EL (cell line): ENCODE measurements around the gene KCNK16.

Source experiments
- DNase-seq: peaks from one replicate; pipeline ENCODE4 v3.0.0-alpha.2; 2016

Gene KCNK16

GRCh38 chr6:39322306-39322850 lies at the start of gene KCNK16:
Gene KCNK16, minus strand, starts transcription at chr6:39322702. Its CDS starts 162 bp downstream, at chr6:39322540.
- no peak for DNase-seq

DNA sequence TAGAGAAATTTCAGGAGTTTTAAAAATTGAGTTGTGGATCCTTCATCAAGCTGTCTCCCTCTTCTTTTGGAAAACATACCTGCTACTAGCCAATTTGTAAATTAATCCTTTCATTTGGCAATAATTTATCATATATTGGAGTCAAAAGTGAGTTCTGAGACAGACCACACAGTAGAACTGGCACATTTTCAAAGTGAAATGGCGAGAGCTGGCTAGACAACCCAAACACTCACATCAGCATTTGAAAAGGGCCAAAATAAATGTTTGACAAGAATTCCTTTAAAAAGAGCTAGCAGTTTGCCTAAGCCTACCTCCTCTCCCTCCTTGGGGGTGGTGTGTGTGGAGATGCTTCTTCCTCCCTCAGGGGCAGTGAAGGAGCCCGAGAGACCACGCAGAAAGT lies 47.9 kb upstream of the KCNK16 start:
- DNase-seq = no peak

DNA sequence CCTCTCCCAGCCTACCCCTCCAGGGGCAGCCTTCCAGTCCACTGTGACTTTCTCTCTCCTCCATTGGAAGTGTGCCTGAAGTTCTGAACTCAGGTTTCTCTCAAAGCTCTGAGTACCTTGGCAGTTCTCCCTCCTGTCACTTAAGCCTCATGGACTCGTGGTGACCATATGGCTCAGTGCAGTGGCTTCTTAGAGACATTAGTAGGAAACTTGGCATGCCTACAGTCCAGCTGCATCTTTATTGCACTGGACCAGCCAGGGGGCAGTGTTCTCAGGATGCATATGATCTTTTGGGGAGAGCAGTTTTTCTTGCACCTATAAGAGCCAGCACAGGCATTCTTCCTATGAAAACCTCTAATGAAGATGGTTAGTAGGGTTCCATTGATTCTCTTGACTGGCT lies 47.5 kb upstream of the KCNK16 start:
- no peak for DNase-seq

DNA sequence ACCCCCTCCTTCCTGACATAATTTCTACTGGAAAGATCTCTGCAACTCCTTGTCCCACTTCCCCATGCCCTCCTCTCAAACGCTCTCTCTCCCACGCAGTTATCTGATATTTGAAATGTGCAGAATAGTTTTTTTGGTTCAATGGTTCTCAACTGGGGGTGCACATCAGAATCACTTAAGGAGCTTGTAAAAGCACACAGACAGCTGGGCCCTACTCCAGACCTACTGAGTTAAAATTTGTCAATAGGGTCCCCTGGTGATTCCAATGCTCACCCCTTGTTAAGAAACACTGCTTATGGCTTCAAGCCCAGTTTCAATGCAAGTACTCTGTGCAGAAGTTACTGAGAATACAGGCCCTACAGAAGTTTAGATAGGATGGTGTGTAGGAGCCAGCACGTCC lies 45.2 kb upstream of the KCNK16 start:
- no peak for DNase-seq

DNA sequence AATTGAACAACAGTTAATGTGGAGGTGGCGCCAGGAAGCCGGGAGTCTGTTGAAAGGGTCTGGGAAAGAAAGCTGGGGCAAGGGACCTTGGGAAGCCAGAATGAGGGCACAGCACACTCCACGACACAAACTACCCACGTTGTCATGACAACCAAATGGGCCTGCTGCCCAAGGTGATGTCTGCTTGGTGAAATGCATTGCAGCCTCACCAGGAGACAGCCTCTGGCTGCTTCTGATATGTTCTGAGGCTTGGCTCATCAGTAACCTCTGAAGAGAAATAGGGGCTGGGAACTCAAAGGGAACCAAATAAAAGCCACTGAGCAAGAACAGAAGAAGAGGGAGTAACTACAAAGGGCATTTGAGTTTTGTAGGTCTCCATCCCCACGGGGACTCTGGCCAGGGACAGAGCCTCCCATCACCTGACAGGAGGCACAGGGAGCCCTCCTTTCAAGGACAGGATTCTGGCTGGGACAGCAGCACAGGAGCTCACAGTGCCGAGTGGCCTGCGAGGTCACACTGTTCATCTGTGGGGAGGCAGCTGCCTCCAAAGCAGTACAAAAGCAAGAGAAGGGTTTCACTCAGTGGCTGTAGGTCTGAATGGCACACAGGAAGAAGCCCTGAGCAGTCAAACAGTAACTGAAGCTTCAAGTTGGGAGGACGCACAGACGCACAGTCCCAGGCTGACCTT lies 44.6 kb upstream of the KCNK16 start:
- no peak for DNase-seq

DNA sequence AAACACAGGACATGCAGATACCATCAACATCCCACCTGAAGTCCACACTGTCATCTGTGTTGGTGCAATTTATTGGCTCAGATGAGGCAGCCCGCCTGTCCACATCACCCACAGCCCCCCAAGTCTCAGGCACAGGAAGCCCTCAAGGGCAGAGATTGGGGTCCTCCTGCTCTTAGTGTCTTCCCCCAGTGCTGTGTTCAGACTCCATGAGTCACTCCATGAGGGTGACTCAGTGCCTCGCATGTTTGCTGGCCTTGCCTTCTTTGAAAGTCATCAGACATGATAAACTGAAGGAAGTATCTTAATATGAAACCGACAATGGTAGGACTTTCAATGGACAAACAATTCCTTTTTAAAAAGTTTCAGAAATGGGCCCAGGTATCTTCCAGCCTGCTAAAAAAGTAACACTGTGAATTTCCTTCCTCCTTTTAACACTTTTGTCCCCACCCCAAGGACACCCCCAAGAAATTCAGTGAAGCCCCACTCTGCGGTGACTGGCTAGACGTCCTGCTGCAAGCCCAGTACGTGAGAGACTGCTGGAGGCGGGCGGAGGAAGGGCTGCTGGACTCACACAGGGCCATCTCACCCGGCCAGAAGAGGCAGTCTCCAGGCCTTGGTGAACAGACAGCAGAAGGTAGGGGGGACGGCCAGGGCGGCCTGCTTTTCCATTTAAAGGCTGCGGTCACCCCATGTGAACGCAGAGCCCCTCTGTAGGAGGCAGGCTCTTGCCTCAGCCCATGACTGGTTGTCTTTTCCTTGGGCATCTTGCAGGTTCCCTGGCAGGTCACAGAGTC lies 43.0 kb upstream of the KCNK16 start:
- peak; percentile 66 for DNase-seq

DNA sequence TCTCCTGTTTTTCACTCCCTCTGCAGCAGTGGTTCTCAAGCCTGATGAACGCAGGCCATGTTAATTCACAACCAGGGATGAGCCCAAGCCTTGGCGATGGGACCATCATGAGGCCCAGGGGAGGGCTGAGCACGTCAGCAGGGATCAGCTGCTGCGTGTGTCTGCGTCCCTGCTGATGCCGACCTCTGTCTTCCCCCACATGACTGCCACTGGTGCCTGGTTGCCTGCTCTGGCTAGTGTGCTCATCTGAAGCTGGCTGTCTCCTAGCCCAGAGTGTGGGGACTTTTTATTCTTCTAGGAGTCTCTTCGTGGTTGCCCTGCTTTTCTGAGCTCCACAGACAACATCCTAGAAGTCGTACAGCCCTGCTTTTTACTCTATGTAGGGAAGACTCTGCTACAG lies 40.8 kb upstream of the KCNK16 start:
- no peak for DNase-seq

GRCh38 chr6:39362487-39362865 lies 40.0 kb upstream of the KCNK16 start:
- peak; percentile 33 for DNase-seq

DNA sequence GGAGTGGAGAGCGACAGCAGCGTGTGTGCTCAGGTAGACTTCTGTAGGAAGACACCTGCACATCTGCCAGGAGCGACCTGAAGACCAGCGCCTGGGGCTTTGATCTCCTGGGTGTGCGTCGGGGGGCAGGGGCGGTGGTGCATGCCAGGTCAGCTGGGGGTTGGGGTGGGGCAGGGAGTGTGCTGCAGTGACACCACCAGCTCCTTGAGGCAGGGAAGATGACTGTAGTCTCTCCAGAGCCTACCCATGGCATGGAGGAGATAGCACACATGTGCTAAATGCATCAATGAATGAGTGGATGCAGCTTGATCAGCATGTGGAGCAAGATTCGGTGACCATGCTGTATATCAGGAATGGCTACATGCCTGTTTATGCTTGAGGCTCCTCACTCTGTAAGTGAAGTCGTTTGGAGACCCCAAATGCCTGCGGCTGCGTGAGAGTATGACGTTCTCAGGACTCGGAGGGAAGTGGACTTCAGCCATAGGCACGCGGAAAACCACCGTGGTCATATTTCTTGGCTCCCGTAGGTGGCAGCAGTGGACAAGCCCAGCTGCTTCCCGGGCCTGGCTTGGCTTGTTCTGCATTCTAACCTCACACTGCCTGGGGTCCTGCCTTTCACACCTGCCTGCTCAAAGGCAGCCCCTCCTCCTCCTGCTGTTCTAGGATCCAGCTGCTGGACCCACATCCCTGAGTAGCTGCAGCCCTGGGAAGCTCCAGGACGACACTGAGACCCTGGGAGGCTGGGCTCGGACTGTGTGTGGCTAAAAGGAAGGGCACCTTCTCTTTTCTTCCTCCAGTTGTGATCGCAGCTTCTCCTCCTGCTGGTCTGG lies 39.4 kb upstream of the KCNK16 start:
- peak; percentile 66 for DNase-seq

GRCh38 chr6:39360378-39360777 lies 37.9 kb upstream of the KCNK16 start:
- DNase-seq = no peak

GRCh38 chr6:39357998-39358686 lies 35.6 kb upstream of the KCNK16 start:
- DNase-seq = peak; percentile 62

DNA sequence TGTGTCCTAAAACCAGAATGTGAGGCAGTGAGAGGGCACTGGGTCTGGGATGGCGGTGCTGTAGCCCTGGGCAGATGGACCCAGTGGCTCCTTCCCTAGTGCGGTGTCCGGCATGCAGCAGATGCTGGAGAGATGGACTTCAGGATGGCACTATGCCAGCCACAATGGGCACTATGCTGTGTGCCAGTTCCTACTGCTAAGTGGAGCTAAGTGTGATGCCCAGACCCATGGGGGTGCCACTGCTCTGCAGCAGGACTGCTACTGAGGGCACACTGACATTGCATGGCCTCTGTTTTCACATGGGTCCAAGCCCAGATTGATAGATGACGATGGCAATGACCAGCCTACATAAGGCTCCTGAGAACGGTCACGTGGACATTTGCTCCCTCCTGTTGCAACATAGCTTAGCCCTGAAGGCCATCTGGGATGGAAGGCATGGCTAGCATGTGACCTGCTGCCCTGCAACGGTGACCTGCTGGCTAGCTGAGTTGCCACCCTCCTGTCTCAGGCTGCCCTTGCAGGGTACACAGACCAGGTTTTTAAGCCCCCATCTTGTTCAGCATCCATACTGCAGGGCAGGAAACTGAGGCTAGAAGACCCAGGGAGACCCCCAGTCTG lies 31.3 kb upstream of the KCNK16 start:
- no peak for DNase-seq

GRCh38 chr6:39350723-39351505 lies 28.4 kb upstream of the KCNK16 start:
- no peak for DNase-seq

DNA sequence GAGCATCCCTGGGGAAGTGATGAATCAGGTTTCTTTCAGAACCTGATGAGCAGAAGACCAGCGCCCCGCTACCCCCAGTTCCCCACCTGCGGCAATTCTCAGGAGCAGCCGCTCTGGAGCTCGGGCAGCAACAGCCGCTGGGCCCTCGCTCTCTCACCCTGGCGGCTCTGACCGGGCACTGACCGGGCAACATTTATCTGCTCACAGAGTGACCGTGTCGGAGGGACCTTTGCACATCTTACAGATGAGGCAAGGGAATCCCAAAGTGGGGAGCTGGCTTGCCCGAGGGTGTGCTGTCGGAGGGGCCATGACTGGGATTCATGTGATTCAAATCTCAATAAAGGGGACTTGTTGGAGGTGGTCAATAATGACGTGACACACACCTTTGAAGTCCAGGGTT lies 26.2 kb upstream of the KCNK16 start:
- DNase-seq = no peak

- peak; percentile 54 for DNase-seq
Observed at GRCh38 chr6:39347906-39348585, 25.5 kb upstream of the KCNK16 start.

DNA sequence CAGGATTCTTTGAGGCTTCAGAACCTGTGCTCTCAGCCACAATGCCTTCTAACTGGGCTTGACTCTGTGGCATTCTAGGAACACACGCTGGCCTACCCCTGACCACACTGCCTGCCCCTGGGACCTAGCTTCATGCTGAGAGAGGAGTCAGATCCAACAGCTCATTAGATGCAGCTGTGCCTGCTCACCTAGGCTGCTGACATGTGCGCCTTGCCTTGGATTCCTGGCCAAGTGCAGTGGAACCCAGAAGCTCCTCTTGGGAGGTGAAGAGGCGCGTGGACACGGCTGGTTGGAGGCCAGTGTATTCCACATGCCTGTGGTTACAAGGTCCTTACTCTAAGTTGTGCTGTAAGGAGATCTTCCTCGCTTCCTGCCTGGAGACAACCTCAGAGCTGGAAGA lies 24.7 kb upstream of the KCNK16 start:
- DNase-seq = no peak

DNA sequence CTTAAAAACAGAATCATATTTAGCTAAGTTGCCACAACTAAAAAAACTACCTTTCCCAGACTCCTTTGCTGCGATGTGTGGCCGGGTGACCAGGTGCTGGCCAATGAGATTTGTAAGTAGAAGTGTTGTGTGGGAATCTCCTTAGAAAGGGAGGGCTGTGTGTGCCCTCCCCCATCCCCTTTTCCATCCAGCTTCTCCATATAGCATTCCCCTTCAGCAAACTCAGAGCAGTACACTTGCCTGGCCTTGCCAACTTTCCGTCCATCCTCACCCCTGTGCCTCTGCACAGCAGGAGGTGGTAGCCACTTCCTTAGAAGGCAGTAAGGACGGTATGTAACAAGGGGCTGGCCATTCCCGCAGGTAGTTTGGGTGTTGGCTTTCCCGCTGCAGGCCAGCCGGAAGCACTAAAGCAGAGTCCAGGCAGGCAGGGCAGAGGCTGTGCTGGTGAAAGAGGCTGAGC lies 22.3 kb upstream of the KCNK16 start:
- no peak for DNase-seq

DNA sequence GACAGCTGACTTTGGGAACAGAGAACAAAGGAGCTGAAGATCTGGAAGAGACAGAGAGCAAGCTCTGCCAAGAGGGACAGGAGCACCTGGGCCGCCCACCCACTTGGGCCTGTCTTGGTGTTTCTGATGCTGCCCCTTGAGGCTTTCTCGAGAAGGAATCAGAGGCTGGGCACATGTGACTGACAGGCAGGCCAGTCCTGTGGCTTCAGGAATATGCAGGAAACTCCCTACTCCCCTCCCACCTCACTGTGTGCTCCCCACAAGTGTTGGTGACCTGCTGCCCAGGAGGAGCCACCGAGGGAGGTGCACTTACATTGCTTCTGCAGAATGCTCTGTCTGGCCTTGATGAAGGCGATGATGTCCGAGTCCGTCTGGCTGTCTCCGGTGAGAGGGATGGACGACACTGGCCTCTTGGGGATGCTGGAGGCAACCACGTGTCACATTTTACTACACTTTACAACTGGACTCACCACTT lies 20.9 kb upstream of the KCNK16 start:
- no peak for DNase-seq

GRCh38 chr6:39342692-39343395 lies 20.3 kb upstream of the KCNK16 start:
- DNase-seq = no peak

- no peak for DNase-seq
Observed at GRCh38 chr6:39341937-39342336, 19.4 kb upstream of the KCNK16 start.
